ENCODE measurements around the gene HSPBP1.

The HSPBP1 gene

GRCh38 chr19:55245236-55245904 lies 34.5 kb downstream of the HSPBP1 start:
- Histone ChIP-seq H3K9me3 (ENCODE audit: severe bottlenecking) (no peaks in the 10 kb centered on the region), H3K27ac (ENCODE audit: poor library complexity, severe bottlenecking) (no peak overlapping the region), H3K36me3 (ENCODE audit: low read depth) (peaks cover 46% of the 10 kb centered on the region), H3K4me3 (ENCODE audit: severe bottlenecking) (no peak overlapping the region), H3K4me1 (ENCODE audit: insufficient read depth, poor library complexity, severe bottlenecking) (peaks cover 7% of the 10 kb centered on the region), H3K27me3 (ENCODE audit: insufficient read depth, poor library complexity, severe bottlenecking) (no peaks in the 10 kb centered on the region)
- no peak for DNase-seq (ENCODE audit: low spot score)
- no peak for TF ChIP-seq CTCF (IDR thresholded peaks at IDR 0.05; ENCODE audit: poor library complexity, severe bottlenecking)
- no peak for ATAC-seq (ENCODE audit: low read depth)

GRCh38 chr19:55244004-55244680 lies 35.8 kb downstream of the HSPBP1 start:
- no peak overlapping the region for H3K27ac ChIP-seq (ENCODE audit: poor library complexity, severe bottlenecking)
- H3K27me3 ChIP-seq (ENCODE audit: insufficient read depth, poor library complexity, severe bottlenecking) = no peaks in the 10 kb centered on the region
- no peak for DNase-seq (ENCODE audit: low spot score)
- peaks cover 7% of the 10 kb centered on the region for H3K4me1 ChIP-seq (ENCODE audit: insufficient read depth, poor library complexity, severe bottlenecking)
- no peak for ATAC-seq (ENCODE audit: low read depth)
- no peak for TF ChIP-seq CTCF (IDR thresholded peaks at IDR 0.05; ENCODE audit: poor library complexity, severe bottlenecking)
- no peak overlapping the region for H3K4me3 ChIP-seq (ENCODE audit: severe bottlenecking)
- no peaks in the 10 kb centered on the region for H3K9me3 ChIP-seq (ENCODE audit: severe bottlenecking)
- H3K36me3 ChIP-seq (ENCODE audit: low read depth) = peaks cover 57% of the 10 kb centered on the region

DNA sequence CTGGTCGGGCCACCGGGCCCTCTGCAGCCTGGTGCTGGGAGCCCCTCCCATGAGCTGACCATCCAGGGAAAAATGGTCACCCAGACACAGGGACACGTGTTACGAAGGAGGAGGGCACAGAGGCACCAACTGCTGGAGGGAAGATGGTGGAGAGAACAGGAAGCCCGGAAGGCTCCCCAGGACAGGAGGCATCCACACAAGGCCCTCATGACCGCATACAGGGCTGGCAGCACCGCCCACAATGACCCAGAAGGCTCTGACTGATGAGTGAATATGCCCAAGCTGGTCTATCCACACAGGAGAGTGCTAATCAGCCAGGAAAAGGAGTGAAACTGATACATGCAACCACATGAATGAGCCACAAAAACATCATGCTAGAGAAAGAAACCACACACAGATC lies 37.4 kb downstream of the HSPBP1 start:
- H3K27me3 ChIP-seq (ENCODE audit: insufficient read depth, poor library complexity, severe bottlenecking) = no peaks in the 10 kb centered on the region
- TF ChIP-seq CTCF (IDR thresholded peaks at IDR 0.05; ENCODE audit: poor library complexity, severe bottlenecking) = no peak
- H3K36me3 ChIP-seq (ENCODE audit: low read depth) = peaks cover 69% of the 10 kb centered on the region

DNA sequence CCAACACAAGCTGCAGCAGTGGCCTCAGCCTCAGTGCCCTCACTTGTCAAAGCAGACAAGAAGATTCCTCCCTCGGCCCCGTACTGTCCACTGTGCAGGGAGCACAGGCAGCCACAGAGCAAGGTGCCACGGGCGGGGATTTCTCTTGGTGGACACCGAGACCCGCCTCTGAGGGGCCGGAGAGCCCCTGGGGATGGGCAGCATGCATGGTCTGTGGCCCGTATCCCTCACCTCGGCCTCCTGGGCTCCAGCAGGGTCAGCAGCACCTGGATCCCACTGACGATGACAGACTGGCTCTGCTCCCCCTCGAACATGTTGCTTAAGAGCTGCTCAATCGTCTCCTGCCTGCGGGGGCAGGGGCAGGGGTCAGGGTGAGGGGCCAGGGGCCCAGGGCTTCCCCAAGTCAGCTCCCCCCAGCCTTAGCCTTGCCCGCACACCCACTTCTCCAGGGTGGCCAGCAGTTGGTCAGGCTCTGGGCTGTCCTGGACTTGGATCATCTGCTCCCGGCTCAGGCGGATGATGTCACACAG lies 37.9 kb downstream of the HSPBP1 start:
- no peaks in the 10 kb centered on the region for H3K27me3 ChIP-seq (ENCODE audit: insufficient read depth, poor library complexity, severe bottlenecking)
- no peak overlapping the region for H3K4me3 ChIP-seq (ENCODE audit: severe bottlenecking)
- no peak overlapping the region for H3K27ac ChIP-seq (ENCODE audit: poor library complexity, severe bottlenecking)
- H3K36me3 ChIP-seq (ENCODE audit: low read depth) = peaks cover 73% of the 10 kb centered on the region
- TF ChIP-seq CTCF (IDR thresholded peaks at IDR 0.05; ENCODE audit: poor library complexity, severe bottlenecking) = no peak
- DNase-seq (ENCODE audit: low spot score) = no peak
- H3K9me3 ChIP-seq (ENCODE audit: severe bottlenecking) = no peaks in the 10 kb centered on the region
- ATAC-seq (ENCODE audit: low read depth) = no peak
- H3K4me1 ChIP-seq (ENCODE audit: insufficient read depth, poor library complexity, severe bottlenecking) = no peaks in the 10 kb centered on the region

More for the DNA sequence above, 37.4 kb downstream of the HSPBP1 start:
- no peak overlapping the region for H3K4me3 ChIP-seq (ENCODE audit: severe bottlenecking)
- ATAC-seq (ENCODE audit: low read depth) = 0 out of 3 replicates have a peak, but pooled peaks have one; percentile 13
- H3K4me1 ChIP-seq (ENCODE audit: insufficient read depth, poor library complexity, severe bottlenecking) = peaks cover 1% of the 10 kb centered on the region
- no peak for DNase-seq (ENCODE audit: low spot score)
- H3K9me3 ChIP-seq (ENCODE audit: severe bottlenecking) = no peaks in the 10 kb centered on the region
- no peak overlapping the region for H3K27ac ChIP-seq (ENCODE audit: poor library complexity, severe bottlenecking)
